GM23338 (cell line): ENCODE results near the gene VWA2. TPM values are rescaled to one million over a fixed set of nuclear protein-coding genes. Genes with fewer than 3 reads are reported as not detected.

Experiments used
- ATAC-seq: fragments of 200-7000 bp; cut with Tn5 transposase; 3 replicates; pipeline ENCODE4 v1.9.1; 2020
- DNase-seq: peaks from one replicate; pipeline ENCODE4 v3.0.0-alpha.2; 2015; ENCODE audit warnings: low spot score
- H2AFZ ChIP-seq: fragments of 200-600 bp; sonication (generic); 2 replicates; pipeline ENCODE4 v1.8.0; 2016; ENCODE audit warnings: antibody characterized with exemption, mild to moderate bottlenecking, moderate library complexity
- H3F3A ChIP-seq: fragments of 200-600 bp; sonication (generic); replicated peaks from 2 replicates; pipeline ENCODE4 v1.8.0; 2017; ENCODE audit warnings: antibody characterized with exemption, mixed run types, low read depth
- H3K27ac ChIP-seq: fragments of 200-600 bp; sonication (generic); 2 replicates; pipeline ENCODE4 v1.6.1; 2016; ENCODE audit warnings: low read depth
- H3K27me3 ChIP-seq: fragments of 200-600 bp; sonication (generic); 2 replicates; pipeline ENCODE4 v1.8.0; 2016; ENCODE audit warnings: mild to moderate bottlenecking, mixed run types, moderate library complexity; ENCODE audit not compliant: insufficient read depth
- H3K36me3 ChIP-seq: fragments of 200-600 bp; sonication (generic); 2 replicates; pipeline ENCODE4 v1.8.0; 2016; ENCODE audit warnings: mild to moderate bottlenecking; ENCODE audit not compliant: insufficient read depth
- H3K4me1 ChIP-seq: fragments of 200-600 bp; sonication (generic); 2 replicates; pipeline ENCODE4 v1.8.0; 2016; ENCODE audit warnings: mild to moderate bottlenecking, moderate library complexity; ENCODE audit not compliant: insufficient read depth
- H3K4me2 ChIP-seq: fragments of 200-600 bp; sonication (generic); 2 replicates; pipeline ENCODE4 v1.7.1; 2017; ENCODE audit warnings: mixed run types
- H3K4me3 ChIP-seq: fragments of 200-600 bp; sonication (generic); 2 replicates; pipeline ENCODE4 v1.6.1; 2016; ENCODE audit warnings: mixed run types
- H3K79me2 ChIP-seq: fragments of 200-600 bp; sonication (generic); replicated peaks from 2 replicates; pipeline ENCODE4 v1.8.0; 2017; ENCODE audit warnings: mild to moderate bottlenecking; ENCODE audit not compliant: insufficient read depth
- H3K9me2 ChIP-seq: fragments of 200-600 bp; sonication (generic); 2 replicates; pipeline ENCODE4 v1.8.0; 2017; ENCODE audit not compliant: insufficient read depth
- H4K20me1 ChIP-seq: fragments of 200-600 bp; sonication (generic); replicated peaks from 2 replicates; pipeline ENCODE4 v1.8.0; 2017; ENCODE audit warnings: mild to moderate bottlenecking; ENCODE audit not compliant: insufficient read depth
- H3K27ac Mint-ChIP-seq: 2 replicates; pipeline ENCODE4 v1.8.0; 2020; ENCODE audit warnings: inconsistent platforms, mild to moderate bottlenecking, moderate library complexity, mixed read lengths
- H3K27me3 Mint-ChIP-seq: 3 replicates; pipeline ENCODE4 v1.8.0; 2022; ENCODE audit warnings: low read depth, mild to moderate bottlenecking, moderate library complexity, mixed read lengths, inconsistent platforms; ENCODE audit not compliant: insufficient read depth, poor library complexity
- H3K36me3 Mint-ChIP-seq: 3 replicates; pipeline ENCODE4 v1.8.0; 2021; ENCODE audit warnings: low read depth, mild to moderate bottlenecking, inconsistent platforms, moderate library complexity, mixed read lengths
- H3K4me1 Mint-ChIP-seq: 3 replicates; pipeline ENCODE4 v1.8.0; 2020; ENCODE audit warnings: mild to moderate bottlenecking, inconsistent platforms, mixed read lengths
- H3K4me3 Mint-ChIP-seq: 3 replicates; pipeline ENCODE4 v1.8.0; 2021; ENCODE audit warnings: moderate library complexity, mild to moderate bottlenecking, inconsistent platforms, mixed read lengths
- H3K9me3 Mint-ChIP-seq: 3 replicates; pipeline ENCODE4 v1.8.0; 2020; ENCODE audit warnings: moderate library complexity, mild to moderate bottlenecking, inconsistent platforms, mixed read lengths
- CREB1 ChIP-seq: fragments of 250-450 bp; sonication (Bioruptor Pico); IDR thresholded peaks from 2 replicates; pipeline ENCODE4 v1.5.0; 2020; ENCODE audit warnings: low read depth, mild to moderate bottlenecking, moderate library complexity
- EZH2 ChIP-seq: fragments of 200-600 bp; sonication (generic); IDR thresholded peaks from one replicate; pipeline ENCODE4 v1.8.0; 2017; ENCODE audit warnings: antibody characterized with exemption, mild to moderate bottlenecking, low read depth; ENCODE audit not compliant: unreplicated experiment
- EZH2phosphoT487 ChIP-seq: fragments of 200-600 bp; sonication (generic); IDR thresholded peaks from one replicate; pipeline ENCODE4 v1.8.1; 2018; ENCODE audit warnings: antibody characterized with exemption; ENCODE audit not compliant: unreplicated experiment
- POLR2AphosphoS5 ChIP-seq: IDR thresholded peaks from 2 replicates; pipeline ENCODE4 v1.6.1; 2016; ENCODE audit warnings: antibody characterized with exemption, low read depth
- STAT1 ChIP-seq: IDR thresholded peaks from one replicate; pipeline ENCODE4 v1.6.1; 2016; ENCODE audit warnings: antibody characterized with exemption; ENCODE audit not compliant: unreplicated experiment
- ZNF114 ChIP-seq: fragments of 250-450 bp; sonication (Bioruptor Pico); IDR thresholded peaks from 2 replicates; pipeline ENCODE4 v1.5.0; 2020; ENCODE audit warnings: mild to moderate bottlenecking, moderate library complexity
- ZNF331 ChIP-seq: fragments of 250-450 bp; sonication (Bioruptor Pico); IDR thresholded peaks from 2 replicates; pipeline ENCODE4 v1.5.0; 2020; ENCODE audit warnings: low read depth, mild to moderate bottlenecking, moderate library complexity
- polyA plus RNA-seq: library from polyadenylated mRNA; unstranded; fragments of >200 nt; fragmentation: Nextera tagmentation; extraction: Ambion mirVana; gene quantifications from 2 replicates; pipeline ENCODE4 v1.2.1, GENCODE V29; 2016
- total RNA-seq: library from RNA; depleted of rRNA; stranded (reverse); fragments of >200 nt; shearing (Covaris generic); gene quantifications from 2 replicates; pipeline ENCODE4 v1.2.3, GENCODE V29; 2014
- TF ChIP-seq, protein P1 (sequence below): fragments of 250-450 bp; sonication (Bioruptor Pico); IDR thresholded peaks from 2 replicates; pipeline ENCODE4 v1.5.0; 2020; ENCODE audit warnings: mild to moderate bottlenecking, moderate library complexity
- TF ChIP-seq, protein P2 (sequence below), 2 experiments: fragments of 200-600 bp in 1 of 2; sonication (generic) in 1 of 2; conservative IDR thresholded peaks; 2 replicates each; pipeline versions ENCODE4 v1.5.1 to v1.6.1; 2016 to 2017; ENCODE audit warnings: antibody characterized with exemption in 2 of 2, low read depth in 2 of 2, mild to moderate bottlenecking in 2 of 2, moderate library complexity in 1 of 2
- TF ChIP-seq, protein P3 (sequence below): IDR thresholded peaks from 2 replicates; pipeline ENCODE4 v1.6.1; 2016; ENCODE audit warnings: antibody characterized with exemption

VWA2 gene
- total and polyA plus RNA-seq, 2 experiments from 2014 or later: 0.48 to 3.7 TPM

DNA sequence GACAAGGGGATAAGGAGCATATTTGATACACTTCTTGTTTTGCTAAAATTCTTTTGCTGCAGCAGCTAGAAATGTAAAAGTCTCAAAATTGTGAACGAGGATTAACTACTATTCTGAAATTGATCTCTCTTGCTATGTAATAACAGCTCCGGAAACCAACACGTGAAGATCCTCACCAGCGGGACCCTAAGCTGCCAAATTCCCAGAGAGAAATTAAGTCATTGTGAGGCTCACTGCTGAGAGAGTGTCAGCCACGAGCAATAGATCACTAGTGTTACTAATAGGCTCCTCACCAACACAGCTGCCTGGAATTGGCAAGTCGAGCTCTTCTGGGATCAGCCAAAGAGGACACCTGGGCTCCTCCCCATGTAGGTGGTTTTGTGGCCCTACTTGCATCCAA, 5.6 kb upstream of the VWA2 start:
- H3K9me2 ChIP-seq: no peaks in the 10 kb centered on the region
- no peak overlapping the region for H3K4me2 ChIP-seq
- no peaks in the 10 kb centered on the region for H3F3A ChIP-seq
- peaks cover 1% of the 10 kb centered on the region; the same call in 1 of the 2 replicates for H3K4me1 ChIP-seq
- no peak overlapping the region for H2AFZ ChIP-seq
- H3K36me3 Mint-ChIP-seq: no peaks in the 10 kb centered on the region
- H3K27me3 Mint-ChIP-seq: peaks cover 7% of the 10 kb centered on the region
- no peak overlapping the region for H3K4me3 ChIP-seq
- H3K4me1 Mint-ChIP-seq: peaks cover 3% of the 10 kb centered on the region; the same call in 1 of the 3 replicates
- ATAC-seq (no peak), DNase-seq (no peak)
- H4K20me1 ChIP-seq: no peaks in the 10 kb centered on the region
- H3K36me3 ChIP-seq: no peaks in the 10 kb centered on the region
- H3K27ac ChIP-seq: no peak overlapping the region
- H3K4me3 Mint-ChIP-seq: no peak overlapping the region
- H3K27ac Mint-ChIP-seq: no peak overlapping the region
- no peak for TF ChIP-seq EZH2phosphoT487
- H3K79me2 ChIP-seq: no peaks in the 10 kb centered on the region
- H3K27me3 ChIP-seq: peaks cover 7% of the 10 kb centered on the region
- H3K9me3 Mint-ChIP-seq: no peaks in the 10 kb centered on the region

DNA sequence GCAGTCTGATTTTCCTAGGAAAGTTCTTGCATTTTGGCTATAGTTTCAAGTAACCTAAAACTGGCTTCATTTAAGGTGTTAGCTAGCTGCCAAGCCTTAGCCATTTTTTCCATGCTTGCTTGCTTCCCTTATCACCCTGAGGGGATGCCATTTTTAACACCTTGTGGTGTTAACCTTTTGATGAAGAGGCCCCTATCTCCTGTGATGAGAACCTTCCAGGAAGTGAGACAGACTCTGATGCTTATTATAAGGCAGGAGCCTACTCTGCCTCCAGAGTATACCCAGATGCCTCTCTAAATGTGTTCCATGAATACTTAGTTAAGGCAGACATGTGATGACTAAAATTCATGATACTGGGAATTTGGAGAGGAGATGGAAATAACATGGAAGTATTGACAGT, 4.9 kb upstream of the VWA2 start:
- Histone ChIP-seq H3F3A (no peaks in the 10 kb centered on the region), H2AFZ (no peak overlapping the region), H3K4me3 (no peak overlapping the region), H3K27ac (no peak overlapping the region), H4K20me1 (no peaks in the 10 kb centered on the region), H3K4me2 (no peak overlapping the region), H3K36me3 (no peaks in the 10 kb centered on the region), H3K9me2 (no peaks in the 10 kb centered on the region), H3K79me2 (no peaks in the 10 kb centered on the region), H3K27me3 (peaks cover 14% of the 10 kb centered on the region), H3K4me1 (peaks cover 6% of the 10 kb centered on the region)
- H3K36me3 Mint-ChIP-seq: no peaks in the 10 kb centered on the region
- peaks cover 12% of the 10 kb centered on the region for H3K27me3 Mint-ChIP-seq
- H3K4me3 Mint-ChIP-seq: no peak overlapping the region
- ATAC-seq: no peak
- H3K9me3 Mint-ChIP-seq: no peaks in the 10 kb centered on the region
- H3K4me1 Mint-ChIP-seq: peaks cover 6% of the 10 kb centered on the region; the same call in 2 of the 3 replicates
- DNase-seq: no peak
- H3K27ac Mint-ChIP-seq: no peak overlapping the region
- TF ChIP-seq POLR2AphosphoS5: no peak
- TF ChIP-seq STAT1: no peak
- TF ChIP-seq, protein P1, sequence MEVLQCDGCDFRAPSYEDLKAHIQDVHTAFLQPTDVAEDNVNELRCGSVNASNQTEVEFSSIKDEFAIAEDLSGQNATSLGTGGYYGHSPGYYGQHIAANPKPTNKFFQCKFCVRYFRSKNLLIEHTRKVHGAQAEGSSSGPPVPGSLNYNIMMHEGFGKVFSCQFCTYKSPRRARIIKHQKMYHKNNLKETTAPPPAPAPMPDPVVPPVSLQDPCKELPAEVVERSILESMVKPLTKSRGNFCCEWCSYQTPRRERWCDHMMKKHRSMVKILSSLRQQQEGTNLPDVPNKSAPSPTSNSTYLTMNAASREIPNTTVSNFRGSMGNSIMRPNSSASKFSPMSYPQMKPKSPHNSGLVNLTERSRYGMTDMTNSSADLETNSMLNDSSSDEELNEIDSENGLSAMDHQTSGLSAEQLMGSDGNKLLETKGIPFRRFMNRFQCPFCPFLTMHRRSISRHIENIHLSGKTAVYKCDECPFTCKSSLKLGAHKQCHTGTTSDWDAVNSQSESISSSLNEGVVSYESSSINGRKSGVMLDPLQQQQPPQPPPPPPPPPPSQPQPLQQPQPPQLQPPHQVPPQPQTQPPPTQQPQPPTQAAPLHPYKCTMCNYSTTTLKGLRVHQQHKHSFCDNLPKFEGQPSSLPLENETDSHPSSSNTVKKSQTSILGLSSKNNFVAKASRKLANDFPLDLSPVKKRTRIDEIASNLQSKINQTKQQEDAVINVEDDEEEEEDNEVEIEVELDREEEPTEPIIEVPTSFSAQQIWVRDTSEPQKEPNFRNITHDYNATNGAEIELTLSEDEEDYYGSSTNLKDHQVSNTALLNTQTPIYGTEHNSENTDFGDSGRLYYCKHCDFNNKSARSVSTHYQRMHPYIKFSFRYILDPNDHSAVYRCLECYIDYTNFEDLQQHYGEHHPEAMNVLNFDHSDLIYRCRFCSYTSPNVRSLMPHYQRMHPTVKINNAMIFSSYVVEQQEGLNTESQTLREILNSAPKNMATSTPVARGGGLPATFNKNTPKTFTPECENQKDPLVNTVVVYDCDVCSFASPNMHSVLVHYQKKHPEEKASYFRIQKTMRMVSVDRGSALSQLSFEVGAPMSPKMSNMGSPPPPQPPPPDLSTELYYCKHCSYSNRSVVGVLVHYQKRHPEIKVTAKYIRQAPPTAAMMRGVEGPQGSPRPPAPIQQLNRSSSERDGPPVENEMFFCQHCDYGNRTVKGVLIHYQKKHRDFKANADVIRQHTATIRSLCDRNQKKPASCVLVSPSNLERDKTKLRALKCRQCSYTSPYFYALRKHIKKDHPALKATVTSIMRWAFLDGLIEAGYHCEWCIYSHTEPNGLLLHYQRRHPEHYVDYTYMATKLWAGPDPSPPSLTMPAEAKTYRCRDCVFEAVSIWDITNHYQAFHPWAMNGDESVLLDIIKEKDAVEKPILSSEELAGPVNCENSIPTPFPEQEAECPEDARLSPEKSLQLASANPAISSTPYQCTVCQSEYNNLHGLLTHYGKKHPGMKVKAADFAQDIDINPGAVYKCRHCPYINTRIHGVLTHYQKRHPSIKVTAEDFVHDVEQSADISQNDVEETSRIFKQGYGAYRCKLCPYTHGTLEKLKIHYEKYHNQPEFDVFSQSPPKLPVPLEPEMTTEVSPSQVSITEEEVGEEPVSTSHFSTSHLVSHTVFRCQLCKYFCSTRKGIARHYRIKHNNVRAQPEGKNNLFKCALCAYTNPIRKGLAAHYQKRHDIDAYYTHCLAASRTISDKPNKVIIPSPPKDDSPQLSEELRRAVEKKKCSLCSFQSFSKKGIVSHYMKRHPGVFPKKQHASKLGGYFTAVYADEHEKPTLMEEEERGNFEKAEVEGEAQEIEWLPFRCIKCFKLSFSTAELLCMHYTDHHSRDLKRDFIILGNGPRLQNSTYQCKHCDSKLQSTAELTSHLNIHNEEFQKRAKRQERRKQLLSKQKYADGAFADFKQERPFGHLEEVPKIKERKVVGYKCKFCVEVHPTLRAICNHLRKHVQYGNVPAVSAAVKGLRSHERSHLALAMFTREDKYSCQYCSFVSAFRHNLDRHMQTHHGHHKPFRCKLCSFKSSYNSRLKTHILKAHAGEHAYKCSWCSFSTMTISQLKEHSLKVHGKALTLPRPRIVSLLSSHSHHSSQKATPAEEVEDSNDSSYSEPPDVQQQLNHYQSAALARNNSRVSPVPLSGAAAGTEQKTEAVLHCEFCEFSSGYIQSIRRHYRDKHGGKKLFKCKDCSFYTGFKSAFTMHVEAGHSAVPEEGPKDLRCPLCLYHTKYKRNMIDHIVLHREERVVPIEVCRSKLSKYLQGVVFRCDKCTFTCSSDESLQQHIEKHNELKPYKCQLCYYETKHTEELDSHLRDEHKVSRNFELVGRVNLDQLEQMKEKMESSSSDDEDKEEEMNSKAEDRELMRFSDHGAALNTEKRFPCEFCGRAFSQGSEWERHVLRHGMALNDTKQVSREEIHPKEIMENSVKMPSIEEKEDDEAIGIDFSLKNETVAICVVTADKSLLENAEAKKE (CRISPR knock-in tag): no peak
- no peak for TF ChIP-seq ZNF331 (CRISPR knock-in tag)
- no peak for TF ChIP-seq ZNF114 (CRISPR knock-in tag)
- TF ChIP-seq, protein P2, sequence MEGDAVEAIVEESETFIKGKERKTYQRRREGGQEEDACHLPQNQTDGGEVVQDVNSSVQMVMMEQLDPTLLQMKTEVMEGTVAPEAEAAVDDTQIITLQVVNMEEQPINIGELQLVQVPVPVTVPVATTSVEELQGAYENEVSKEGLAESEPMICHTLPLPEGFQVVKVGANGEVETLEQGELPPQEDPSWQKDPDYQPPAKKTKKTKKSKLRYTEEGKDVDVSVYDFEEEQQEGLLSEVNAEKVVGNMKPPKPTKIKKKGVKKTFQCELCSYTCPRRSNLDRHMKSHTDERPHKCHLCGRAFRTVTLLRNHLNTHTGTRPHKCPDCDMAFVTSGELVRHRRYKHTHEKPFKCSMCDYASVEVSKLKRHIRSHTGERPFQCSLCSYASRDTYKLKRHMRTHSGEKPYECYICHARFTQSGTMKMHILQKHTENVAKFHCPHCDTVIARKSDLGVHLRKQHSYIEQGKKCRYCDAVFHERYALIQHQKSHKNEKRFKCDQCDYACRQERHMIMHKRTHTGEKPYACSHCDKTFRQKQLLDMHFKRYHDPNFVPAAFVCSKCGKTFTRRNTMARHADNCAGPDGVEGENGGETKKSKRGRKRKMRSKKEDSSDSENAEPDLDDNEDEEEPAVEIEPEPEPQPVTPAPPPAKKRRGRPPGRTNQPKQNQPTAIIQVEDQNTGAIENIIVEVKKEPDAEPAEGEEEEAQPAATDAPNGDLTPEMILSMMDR (conservative IDR thresholded peaks at IDR 0.05; ENCODE audit: low read depth in 2 of 2): no peak
- TF ChIP-seq CREB1 (CRISPR knock-in tag): no peak
- TF ChIP-seq, protein P3, sequence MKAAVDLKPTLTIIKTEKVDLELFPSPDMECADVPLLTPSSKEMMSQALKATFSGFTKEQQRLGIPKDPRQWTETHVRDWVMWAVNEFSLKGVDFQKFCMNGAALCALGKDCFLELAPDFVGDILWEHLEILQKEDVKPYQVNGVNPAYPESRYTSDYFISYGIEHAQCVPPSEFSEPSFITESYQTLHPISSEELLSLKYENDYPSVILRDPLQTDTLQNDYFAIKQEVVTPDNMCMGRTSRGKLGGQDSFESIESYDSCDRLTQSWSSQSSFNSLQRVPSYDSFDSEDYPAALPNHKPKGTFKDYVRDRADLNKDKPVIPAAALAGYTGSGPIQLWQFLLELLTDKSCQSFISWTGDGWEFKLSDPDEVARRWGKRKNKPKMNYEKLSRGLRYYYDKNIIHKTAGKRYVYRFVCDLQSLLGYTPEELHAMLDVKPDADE: no peak
- no peak for TF ChIP-seq EZH2
- TF ChIP-seq EZH2phosphoT487: no peak
